Loucy (cell line): ENCODE results near the gene GHRHR.

Experiments
- CTCF ChIP-seq: fragments of 200-600 bp; sonication (generic); conservative IDR thresholded peaks from 2 replicates; pipeline ENCODE4 v1.5.1; 2014; ENCODE audit warnings: mild to moderate bottlenecking, antibody characterized with exemption, low read length
- EZH2phosphoT487 ChIP-seq: fragments of 200-600 bp; IDR thresholded peaks from 2 replicates; pipeline ENCODE4 v1.6.1; 2018; ENCODE audit warnings: antibody characterized with exemption, mild to moderate bottlenecking, moderate library complexity, borderline replicate concordance

GRCh38 chr7:30926313-30926712 is 37.4 kb upstream of the GHRHR start:
- TF ChIP-seq EZH2phosphoT487 (no peak), CTCF (no peak)
